HG02763 (cell line): Measurements from ENCODE around the gene FHOD3.
"Not testable (repeated sequence)": the region's sequence is repeated elsewhere in the genome, so short reads cannot be mapped to it uniquely, and the experiment has no call there.

Source experiments
- ATAC-seq: cut with Tn5 transposase; IDR thresholded peaks from one replicate; pipeline ENCODE4 v1.9.1; 2021; ENCODE audit warnings: mild to moderate bottlenecking, moderate library complexity; ENCODE audit not compliant: unreplicated experiment

FHOD3 gene

GRCh38 chr18:36348331-36348730, 50.8 kb downstream of the FHOD3 start:
- no peak for ATAC-seq

GRCh38 chr18:36348971-36349417, 51.5 kb downstream of the FHOD3 start:
- no peak for ATAC-seq

GRCh38 chr18:36349552-36349951, 52.0 kb downstream of the FHOD3 start:
- no peak for ATAC-seq

- ATAC-seq, result no peak
Observed at GRCh38 chr18:36350251-36350651, 52.7 kb downstream of the FHOD3 start.

- ATAC-seq, result no peak
Observed at GRCh38 chr18:36350839-36351469, 53.4 kb downstream of the FHOD3 start.

GRCh38 chr18:36352384-36352783, 54.9 kb downstream of the FHOD3 start:
- no peak for ATAC-seq

GRCh38 chr18:36354989-36355388, 57.5 kb downstream of the FHOD3 start:
- ATAC-seq, result no peak

- no peak for ATAC-seq
Observed at GRCh38 chr18:36355511-36355910, 58.0 kb downstream of the FHOD3 start.

- ATAC-seq, result not testable (repeated sequence)
Observed at GRCh38 chr18:36356741-36357140, 59.2 kb downstream of the FHOD3 start.

GRCh38 chr18:36358141-36358540, 60.6 kb downstream of the FHOD3 start:
- ATAC-seq, result no peak

GRCh38 chr18:36360256-36360909, 62.9 kb downstream of the FHOD3 start:
- ATAC-seq, result no peak

- ATAC-seq, result no peak
Observed at GRCh38 chr18:36364911-36365624, 67.6 kb downstream of the FHOD3 start.

- no peak for ATAC-seq
Observed at GRCh38 chr18:36365836-36366775, 68.6 kb downstream of the FHOD3 start.

GRCh38 chr18:36366994-36367839, 69.7 kb downstream of the FHOD3 start:
- no peak for ATAC-seq

- ATAC-seq, result no peak
Observed at GRCh38 chr18:36368889-36369288, 71.4 kb downstream of the FHOD3 start.

- ATAC-seq, result no peak
Observed at GRCh38 chr18:36372903-36373311, 75.4 kb downstream of the FHOD3 start.

- no peak for ATAC-seq
Observed at GRCh38 chr18:36374262-36374661, 76.7 kb downstream of the FHOD3 start.

GRCh38 chr18:36375118-36375517, 77.6 kb downstream of the FHOD3 start:
- ATAC-seq, result no peak

GRCh38 chr18:36376361-36376760, 78.8 kb downstream of the FHOD3 start:
- ATAC-seq, result no peak

- ATAC-seq, result no peak
Observed at GRCh38 chr18:36377626-36378025, 80.1 kb downstream of the FHOD3 start.
